Dermis lymphatic vessel endothelial cell (primary cell): ENCODE measurements around the gene ZBTB44. TPM values are rescaled to one million over a fixed set of nuclear protein-coding genes. Genes with fewer than 3 reads are reported as not detected.

Experiments used
- total RNA-seq: library from RNA; depleted of rRNA; stranded (reverse); fragments of >200 nt; gene quantifications from 2 replicates; pipeline ENCODE4 v1.2.1, GENCODE V29; 2014

ZBTB44 gene
- 30.7 and 38.5 TPM in 2 replicates for total RNA-seq

GRCh38 chr11:130314750-130315285, at the start of gene ZBTB44:
ZBTB44 (minus strand) TSS chr11:130314917; CDS start chr11:130261873, 53,044 bp downstream.

Other genes with a start within 250 kb of the ZBTB44 start
- gene APLP2, start 245.0 kb downstream of the ZBTB44 start, total RNA-seq, result 1,280 and 1,888 TPM in 2 replicates
- under 0.01 TPM in 1 of 2 replicates, not detected in the other for gene ST14, start 155.1 kb downstream of the ZBTB44 start, total RNA-seq
- not detected in 2 replicates for gene ADAMTS8, start 113.7 kb upstream of the ZBTB44 start, total RNA-seq
- 4.7 and 15.7 TPM in 2 replicates for gene ADAMTS15, start 133.7 kb upstream of the ZBTB44 start, total RNA-seq